ENCODE results near the gene SP3. TPM values are rescaled to one million over a fixed set of nuclear protein-coding genes. Genes with fewer than 3 reads are reported as not detected.

Gene SP3
- total RNA-seq, 2 donors from 2014 or later, result 41.0 to 42.8 TPM

GRCh38 chr2:173874003-173874893, 90.9 kb downstream of the SP3 start:
- Histone ChIP-seq H3K4me3 (no peak overlapping the region), H3K36me3 (replicated peaks in 1 of 2; ENCODE audit: insufficient read depth in 1 of 2, low read depth in 2 of 2) (no peaks in the 10 kb centered on the region), H3K4me1 (no peaks in the 10 kb centered on the region), H3K27me3 (no peaks in the 10 kb centered on the region), H3K27ac (no peak overlapping the region), H3K9me3 (no peaks in the 10 kb centered on the region)
- 76 to 83% methylated on average over 13 of the region's 13 CpGs for WGBS, 2 donors
- no peak for TF ChIP-seq CTCF (IDR thresholded peaks at IDR 0.05)
- intact Hi-C loops (cut with DNase I), result no loop called here
- DNase-seq (no peak), ATAC-seq (no peak)

GRCh38 chr2:173872714-173873113, 92.5 kb downstream of the SP3 start:
- no peak for ATAC-seq
- intact Hi-C loops (cut with DNase I), result no loop called here
- no peaks in the 10 kb centered on the region for H3K27me3 ChIP-seq

GRCh38 chr2:173869244-173870229, 95.6 kb downstream of the SP3 start:
- intact Hi-C loops (cut with DNase I), result no loop called here
- H3K4me1 ChIP-seq, result no peaks in the 10 kb centered on the region
- H3K36me3 ChIP-seq (replicated peaks in 1 of 2; ENCODE audit: insufficient read depth in 1 of 2, low read depth in 2 of 2), result no peaks in the 10 kb centered on the region
- DNase-seq, result no peak
- H3K27me3 ChIP-seq, result no peaks in the 10 kb centered on the region
- no peaks in the 10 kb centered on the region for H3K9me3 ChIP-seq
- WGBS, 2 donors, result 69 to 75% methylated on average over 8 of the region's 8 CpGs
- H3K4me3 ChIP-seq, result no peak overlapping the region
- ATAC-seq, result no peak
- no peak overlapping the region for H3K27ac ChIP-seq
- TF ChIP-seq POLR2A (IDR thresholded peaks at IDR 0.05) (no peak), CTCF (IDR thresholded peaks at IDR 0.05) (no peak)

More at GRCh38 chr2:173872714-173873113, 92.5 kb downstream of the SP3 start:
- TF ChIP-seq CTCF (IDR thresholded peaks at IDR 0.05), result no peak
- no peak for TF ChIP-seq POLR2A (IDR thresholded peaks at IDR 0.05)
- Histone ChIP-seq H3K4me1 (no peaks in the 10 kb centered on the region), H3K27ac (no peak overlapping the region), H3K4me3 (no peak overlapping the region), H3K9me3 (no peaks in the 10 kb centered on the region), H3K36me3 (replicated peaks in 1 of 2; ENCODE audit: insufficient read depth in 1 of 2, low read depth in 2 of 2) (no peaks in the 10 kb centered on the region)
- DNase-seq, result no peak
- 79 to 82% methylated on average over 5 of the region's 5 CpGs for WGBS, 2 donors

- Histone ChIP-seq H3K9me3 (no peaks in the 10 kb centered on the region), H3K4me1 (no peaks in the 10 kb centered on the region), H3K4me3 (no peak overlapping the region), H3K27me3 (no peaks in the 10 kb centered on the region), H3K36me3 (replicated peaks in 1 of 2; ENCODE audit: insufficient read depth in 1 of 2, low read depth in 2 of 2) (no peaks in the 10 kb centered on the region), H3K27ac (no peak overlapping the region)
- DNase-seq, result no peak
- ATAC-seq, result no peak
- TF ChIP-seq CTCF (IDR thresholded peaks at IDR 0.05), result no peak
- TF ChIP-seq POLR2A (IDR thresholded peaks at IDR 0.05), result no peak
- intact Hi-C loops (cut with DNase I), result no loop called here
- WGBS, 2 donors, result 68 to 74% methylated on average over 3 of the region's 3 CpGs
Measured at GRCh38 chr2:173868406-173868805, 96.8 kb downstream of the SP3 start.

Data from body of pancreas (tissue), 4 donors.